Embryonic facial prominence (tissue), 1 donor: Measurements from ENCODE around the gene PDE6H.

Experiments
- DNase-seq: peaks from one replicate; pipeline ENCODE4 v3.0.0-alpha.2; 2016; ENCODE audit errors: extremely low spot score

The PDE6H gene

DNA sequence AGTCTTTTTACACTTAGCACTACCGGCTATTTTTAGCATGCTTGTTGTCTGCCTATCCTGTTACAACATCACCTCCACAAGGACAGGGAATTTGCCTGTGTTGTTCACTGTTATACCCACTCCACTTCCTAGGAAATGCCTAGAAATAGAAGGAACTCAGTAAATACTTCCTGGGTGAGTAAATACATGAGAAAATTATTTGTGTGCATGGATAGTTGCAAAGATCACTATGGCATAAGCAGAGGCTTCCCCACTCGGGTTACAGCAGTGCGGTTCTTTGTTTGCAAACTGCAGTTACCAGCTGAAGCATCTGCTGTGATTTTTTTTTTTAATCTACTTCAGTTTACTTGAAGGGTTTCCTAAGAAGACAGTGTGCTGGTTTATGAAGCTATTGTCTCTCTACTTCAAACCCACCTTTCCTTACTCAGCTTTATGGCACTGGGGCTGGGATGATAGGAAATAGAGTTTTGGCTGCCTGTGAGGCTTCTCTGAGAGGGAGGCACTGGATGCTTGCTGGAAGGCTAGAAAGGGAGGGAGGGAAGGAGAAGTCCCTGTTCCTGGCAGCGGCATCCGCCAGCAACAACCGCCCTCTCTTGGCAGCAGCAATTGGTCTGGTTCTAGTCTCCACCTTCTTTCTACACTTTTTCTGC is 29.0 kb downstream of the PDE6H start:
- DNase-seq: peak; percentile 13

DNA sequence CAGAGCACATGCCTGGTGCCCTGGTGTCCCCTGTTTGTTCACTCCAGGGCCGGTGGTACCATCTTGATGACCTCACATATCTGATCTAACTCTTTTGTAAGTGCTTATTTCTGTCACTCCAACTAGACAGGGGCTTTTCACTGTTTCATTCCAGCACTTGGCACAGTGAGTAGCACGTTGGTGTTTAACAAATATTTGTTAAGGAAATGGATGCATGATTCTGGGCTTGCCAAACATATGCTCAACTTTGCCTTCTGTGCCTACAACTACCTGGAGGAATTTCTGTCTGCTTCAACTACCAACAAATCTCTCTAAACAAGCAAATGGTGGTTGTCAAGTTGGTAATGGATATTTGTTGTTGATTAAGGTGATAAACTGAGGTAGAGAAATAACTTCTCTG is 31.6 kb downstream of the PDE6H start:
- DNase-seq: no peak

GRCh38 chr12:15005064-15005463 is 32.2 kb downstream of the PDE6H start:
- no peak for DNase-seq

DNA sequence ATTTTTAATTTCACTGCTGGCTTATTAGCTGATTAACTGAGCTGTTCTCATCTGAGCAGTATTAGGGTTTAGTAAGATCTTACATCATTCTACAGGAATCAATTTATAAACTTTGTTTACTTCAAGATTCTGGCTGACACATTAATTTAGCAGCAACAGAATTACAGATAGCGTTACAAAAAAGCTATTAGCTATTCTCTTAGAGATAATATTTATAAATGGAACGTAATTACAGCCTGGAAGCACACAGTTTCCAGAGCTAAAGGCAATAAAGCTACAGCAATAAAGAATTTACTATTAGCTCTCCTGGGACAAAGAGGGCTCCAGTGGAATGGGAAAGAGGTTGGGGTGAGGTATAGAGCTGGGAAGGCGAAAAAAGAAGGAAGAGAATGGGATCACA is 34.7 kb downstream of the PDE6H start:
- DNase-seq: no peak

DNA sequence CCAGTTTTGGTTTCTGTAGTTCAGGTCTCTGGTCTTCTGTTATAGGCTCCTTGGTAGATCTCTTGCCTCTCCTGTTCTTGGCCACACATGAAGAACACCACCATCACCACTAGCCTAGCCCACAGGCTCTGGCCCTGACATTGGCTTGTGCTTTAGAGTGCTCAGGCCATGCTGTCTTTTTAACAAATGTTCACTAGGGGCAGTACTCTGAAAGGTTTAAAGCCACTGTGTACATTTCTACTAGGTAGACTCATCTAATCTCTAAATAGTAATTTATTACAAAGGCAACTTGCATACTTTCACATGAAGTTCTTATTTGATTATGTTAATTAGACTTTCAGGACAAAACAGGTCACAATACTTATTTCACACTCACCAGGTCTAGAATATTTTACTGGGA is 38.3 kb downstream of the PDE6H start:
- no peak for DNase-seq

- DNase-seq: no peak
Observed at GRCh38 chr12:15013634-15014179, 40.9 kb downstream of the PDE6H start.

- DNase-seq: no peak
Observed at GRCh38 chr12:15014708-15015107, 41.9 kb downstream of the PDE6H start.

- no peak for DNase-seq
Observed at GRCh38 chr12:15015121-15015520, 42.3 kb downstream of the PDE6H start.

GRCh38 chr12:15020156-15020555 is 47.3 kb downstream of the PDE6H start:
- DNase-seq: no peak
